GM18907 (cell line): ENCODE results near the gene INAVA.
A peak's percentile ranks its signal among the peaks of the same experiment; 100 is the strongest.

Source experiments
- ATAC-seq: cut with Tn5 transposase; IDR thresholded peaks from one replicate; pipeline ENCODE4 v1.9.1; 2021; ENCODE audit warnings: mild to moderate bottlenecking, moderate library complexity; ENCODE audit not compliant: unreplicated experiment

INAVA gene

DNA sequence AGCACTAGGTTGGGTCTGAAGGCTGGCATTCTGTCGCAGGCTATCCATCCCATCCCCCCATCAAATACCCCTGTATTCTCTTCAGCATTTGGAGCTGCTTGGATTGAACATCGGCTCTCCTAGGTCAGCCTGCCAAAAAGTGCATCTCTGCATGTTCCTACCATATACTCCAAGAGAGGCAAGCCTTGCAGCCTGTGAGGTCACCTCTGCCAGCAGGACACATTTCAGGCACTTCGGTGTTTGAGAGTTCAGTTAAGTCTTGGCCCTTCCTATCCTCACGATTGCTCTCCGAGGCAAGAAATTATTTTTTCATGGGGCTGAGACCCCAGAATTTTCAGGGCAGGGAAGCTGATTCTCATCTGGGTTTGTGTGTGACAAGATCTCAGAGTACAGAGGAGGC, 19.3 kb upstream of the INAVA start:
- no peak for ATAC-seq

DNA sequence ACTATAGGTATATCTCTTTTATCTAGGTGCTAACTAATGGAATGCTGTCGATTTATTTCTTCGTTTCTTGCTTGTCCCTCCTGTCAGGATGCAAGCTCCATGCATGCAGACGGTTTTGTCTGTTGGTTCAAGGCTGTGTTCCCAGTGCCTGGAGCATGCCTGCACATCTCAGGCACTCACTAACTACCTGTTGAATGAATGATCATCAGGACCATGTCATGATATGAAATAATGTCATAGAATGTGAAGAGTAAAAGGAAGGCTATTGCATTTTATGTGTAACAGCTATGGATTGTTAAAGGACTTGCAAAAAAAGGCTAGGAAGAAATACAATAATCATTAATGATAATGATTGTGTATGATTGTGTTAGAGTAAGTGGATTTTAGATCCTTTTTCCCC, 17.7 kb upstream of the INAVA start:
- ATAC-seq = no peak

DNA sequence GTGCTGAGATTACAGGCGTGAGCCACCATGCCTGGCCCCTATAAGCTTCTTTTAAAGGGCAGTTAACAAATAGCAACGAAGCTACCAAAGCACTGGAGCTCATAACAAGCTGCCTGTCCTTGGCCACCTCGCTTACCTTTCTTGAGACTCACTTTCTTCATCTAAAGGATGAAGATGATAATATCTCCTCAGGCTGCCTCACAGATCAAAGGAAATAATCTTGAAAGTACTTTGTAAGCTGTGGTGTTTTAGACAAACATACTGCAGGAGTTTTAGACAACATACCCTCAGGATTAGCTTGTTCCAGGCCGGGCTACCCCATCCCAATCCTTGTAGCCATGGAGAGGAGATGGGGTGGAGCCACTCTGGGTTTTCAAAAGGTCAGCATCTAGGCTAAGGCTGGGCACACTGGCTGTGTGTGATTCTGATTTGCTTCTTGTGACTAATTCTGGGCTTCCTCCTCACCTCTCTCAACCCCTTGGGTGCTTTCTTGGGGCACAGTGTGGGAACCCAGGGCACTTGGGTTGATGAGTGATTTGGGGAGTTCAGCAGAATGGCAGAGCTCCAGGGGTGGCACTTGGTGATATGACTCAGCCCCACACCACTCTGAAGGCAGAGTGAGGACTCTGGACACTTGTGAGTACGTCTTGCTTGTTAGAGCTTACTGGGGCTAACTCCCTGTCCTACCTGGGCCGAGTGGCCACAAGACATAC, 16.7 kb upstream of the INAVA start:
- peak; percentile 85 for ATAC-seq

DNA sequence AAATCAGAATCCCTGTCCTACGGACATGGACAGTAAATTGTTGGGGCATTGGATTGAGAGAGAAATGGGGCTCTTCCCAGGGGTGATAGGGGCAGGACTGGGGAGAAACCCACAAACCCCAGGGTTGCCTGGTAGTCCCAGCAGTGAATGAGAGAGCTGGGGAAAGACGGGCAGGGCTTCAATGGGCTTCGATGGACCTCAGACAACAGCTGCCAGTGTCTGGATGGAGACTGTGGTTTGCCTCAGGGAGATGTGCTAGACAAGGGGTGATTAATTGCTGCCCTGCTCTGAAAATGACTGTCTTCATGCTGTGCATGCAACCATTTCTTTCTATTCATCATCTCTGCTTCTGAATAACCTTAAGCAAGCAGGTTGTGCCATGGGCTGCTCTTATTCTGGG, 14.5 kb upstream of the INAVA start:
- ATAC-seq = peak; percentile 47

DNA sequence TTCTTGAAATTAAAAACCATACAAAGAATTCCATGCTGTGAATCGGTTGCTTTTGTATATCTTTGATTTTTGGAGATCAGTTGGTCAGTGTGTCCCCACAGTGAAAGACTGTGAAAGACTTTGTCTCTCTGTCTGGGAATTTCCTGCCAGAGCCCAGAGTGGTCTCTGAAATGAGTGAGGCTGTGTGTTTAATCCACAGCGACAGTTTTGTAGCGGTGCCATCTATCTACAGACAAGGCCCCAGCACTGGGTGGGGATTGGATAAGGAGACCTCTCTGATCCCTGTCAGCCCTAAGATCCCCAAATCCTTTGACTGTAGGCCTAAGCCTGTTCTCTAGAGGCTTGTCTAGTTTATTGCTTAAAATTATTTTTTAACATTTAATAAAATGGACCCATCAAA, 11.6 kb upstream of the INAVA start:
- ATAC-seq = no peak

DNA sequence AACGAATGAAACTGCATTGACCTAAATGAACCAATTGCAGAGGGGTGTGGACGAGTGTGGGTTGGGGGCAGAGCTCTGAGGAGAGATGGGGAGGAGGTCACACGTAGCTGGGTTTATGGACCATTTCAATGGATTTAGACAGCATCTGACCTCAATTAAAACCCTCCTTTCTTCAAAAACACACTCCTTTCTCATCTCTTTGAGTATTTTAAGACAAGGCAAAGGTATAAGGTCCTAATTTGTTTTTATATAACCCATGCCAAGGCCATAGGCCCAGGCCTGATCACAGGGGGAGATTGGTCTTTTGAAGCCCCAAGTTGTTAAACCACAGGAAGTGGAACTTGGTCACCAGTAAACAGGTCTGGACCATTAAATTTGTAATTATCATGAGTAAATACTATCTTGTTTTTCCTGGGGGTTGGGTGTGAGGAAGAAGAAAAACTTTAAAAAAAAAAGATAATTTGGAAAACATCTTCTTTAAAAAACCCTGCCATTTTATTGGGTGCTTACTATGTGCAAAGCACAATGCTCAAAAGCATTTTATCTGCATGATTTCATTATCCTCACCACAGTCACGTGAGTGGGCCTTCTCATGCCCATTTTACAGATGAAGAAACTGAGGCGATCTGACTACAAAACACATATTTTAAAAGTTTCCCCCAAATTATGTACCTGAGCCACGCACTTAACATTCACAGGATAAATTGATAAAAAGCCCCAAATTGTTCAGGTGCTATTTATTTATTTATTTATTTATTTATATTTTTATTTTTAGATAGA, 8.9 kb upstream of the INAVA start:
- no peak for ATAC-seq

DNA sequence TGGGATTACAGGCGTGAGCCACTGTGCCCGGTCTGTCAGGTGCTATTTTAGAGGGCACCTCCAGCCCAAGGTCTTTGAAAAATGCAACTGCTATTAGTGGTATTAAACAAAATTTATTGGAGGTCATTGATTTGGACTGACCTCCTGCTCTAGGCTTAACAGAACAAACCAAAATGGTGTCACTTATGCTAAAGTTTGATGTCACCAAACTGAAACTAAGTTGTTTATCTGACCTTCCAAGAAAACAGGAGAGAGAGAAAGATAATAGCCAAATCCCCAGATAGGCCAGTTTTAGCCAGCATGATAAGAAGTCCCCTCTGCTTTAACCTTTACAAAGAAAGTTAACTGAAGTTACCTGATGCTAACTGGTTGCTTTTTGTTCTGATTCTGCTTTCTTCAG, 8.1 kb upstream of the INAVA start:
- ATAC-seq = no peak

GRCh38 chr1:200887036-200887435, 7.7 kb upstream of the INAVA start:
- no peak for ATAC-seq

GRCh38 chr1:200887772-200888348, 6.8 kb upstream of the INAVA start:
- no peak for ATAC-seq

- ATAC-seq = peak; percentile 94
Measured at GRCh38 chr1:200888349-200888838, 6.3 kb upstream of the INAVA start.

DNA sequence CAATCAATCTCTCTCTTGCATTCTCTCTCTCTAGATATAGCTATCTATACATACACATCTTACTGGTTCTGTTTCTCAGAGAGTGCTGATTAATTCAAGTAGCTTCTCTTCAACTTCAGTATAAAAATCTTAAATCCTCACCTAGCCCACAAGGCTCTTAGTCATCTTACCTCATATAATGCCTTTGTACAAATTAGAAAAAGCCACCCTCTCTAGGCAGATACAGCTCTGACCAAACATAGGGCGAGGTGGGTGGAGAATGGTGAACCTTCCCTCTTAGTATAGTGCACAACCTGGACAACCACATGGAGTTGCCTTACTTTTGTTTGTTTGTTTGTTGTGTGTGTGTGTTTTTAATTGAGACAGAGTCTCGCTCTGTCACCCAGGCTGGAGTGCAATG, 5.1 kb upstream of the INAVA start:
- ATAC-seq = no peak

GRCh38 chr1:200890027-200890426, 4.7 kb upstream of the INAVA start:
- ATAC-seq = no peak

DNA sequence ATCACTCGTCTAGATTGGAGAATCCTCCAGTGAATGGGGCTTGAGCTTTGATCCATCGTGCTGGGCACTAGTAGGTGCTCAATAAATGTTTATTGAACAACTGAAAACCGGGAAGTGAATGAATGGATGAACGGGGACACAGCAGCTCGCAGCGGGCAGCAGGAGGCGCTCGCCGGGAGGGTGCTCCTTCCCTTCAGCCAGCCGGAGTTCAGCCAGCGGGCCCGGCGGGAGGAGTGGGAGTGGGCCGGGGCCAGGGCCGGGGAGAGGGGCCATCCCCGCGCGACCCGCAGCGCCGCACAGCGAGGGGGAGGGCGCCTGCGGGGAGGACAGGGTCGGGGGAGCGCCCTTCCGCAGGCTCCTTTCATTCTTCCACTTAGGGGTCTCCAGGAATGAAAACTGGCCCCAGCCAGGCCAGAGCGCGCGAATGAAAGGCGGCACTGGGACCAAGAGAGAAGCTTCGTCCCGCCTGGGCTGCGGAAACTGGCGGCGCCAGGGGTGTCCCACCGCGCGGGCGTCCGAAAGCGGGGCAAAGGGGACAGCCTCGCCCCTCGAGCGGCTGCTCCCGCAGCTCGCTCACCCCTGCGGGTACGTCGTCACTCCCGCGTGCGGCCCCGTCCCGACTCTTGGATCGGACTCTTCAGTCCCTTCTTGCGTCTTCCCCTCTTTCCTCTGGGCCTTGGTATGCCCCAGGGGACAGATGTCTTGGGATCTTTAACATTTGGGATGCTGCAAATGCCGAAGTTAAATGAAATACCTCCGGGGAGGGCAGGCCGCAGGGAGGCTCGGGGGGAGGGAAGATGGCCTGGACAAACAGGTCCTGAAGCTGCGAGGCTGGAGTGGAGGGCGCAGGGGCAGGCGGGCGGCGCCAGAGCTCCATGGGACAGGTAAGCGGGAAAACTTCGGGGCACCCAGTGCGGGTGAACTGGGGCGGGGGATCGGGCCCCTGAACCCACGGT, 3.6 kb upstream of the INAVA start:
- ATAC-seq = no peak

GRCh38 chr1:200891774-200892157, 2.9 kb upstream of the INAVA start:
- ATAC-seq = no peak

DNA sequence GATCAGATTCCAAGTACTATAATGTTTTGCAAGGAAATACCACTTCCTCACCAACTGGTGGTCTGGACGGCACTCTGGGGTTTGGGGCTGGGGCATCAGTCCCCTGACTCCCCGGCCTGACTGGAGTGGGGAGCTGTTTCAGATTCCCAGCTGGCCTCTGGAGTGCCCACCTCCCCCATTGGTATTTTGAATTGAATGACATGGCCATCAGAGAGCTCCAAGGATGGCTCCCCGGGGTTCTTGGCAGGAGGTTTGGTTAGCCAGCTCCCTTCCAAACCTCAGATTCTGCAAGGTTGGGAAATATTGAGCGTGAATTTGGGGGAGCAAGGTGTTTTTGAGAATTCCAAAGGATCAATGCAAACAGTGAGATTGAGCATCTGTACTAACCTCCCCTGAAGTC, 2.2 kb upstream of the INAVA start:
- ATAC-seq = no peak

DNA sequence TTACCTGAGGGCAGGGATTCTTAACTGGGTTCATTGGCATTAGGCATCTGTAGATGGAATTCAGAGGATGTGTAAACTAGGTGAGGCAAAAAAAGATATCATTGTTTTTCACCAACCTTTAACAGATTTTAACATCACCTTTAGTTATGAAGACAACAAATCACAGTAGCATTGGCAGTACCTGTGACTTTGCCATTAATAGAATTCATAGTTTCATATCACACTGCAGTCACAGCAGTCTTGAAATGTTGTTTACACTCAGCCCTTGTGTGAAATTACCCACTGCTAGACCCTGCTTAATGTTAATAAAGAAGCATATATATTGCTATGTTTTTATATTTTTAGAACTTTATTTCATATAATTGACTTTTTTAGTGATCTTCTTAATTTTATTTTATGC, 1.7 kb upstream of the INAVA start:
- no peak for ATAC-seq

- ATAC-seq = no peak
Measured at GRCh38 chr1:200893411-200893901, 1.2 kb upstream of the INAVA start.

DNA sequence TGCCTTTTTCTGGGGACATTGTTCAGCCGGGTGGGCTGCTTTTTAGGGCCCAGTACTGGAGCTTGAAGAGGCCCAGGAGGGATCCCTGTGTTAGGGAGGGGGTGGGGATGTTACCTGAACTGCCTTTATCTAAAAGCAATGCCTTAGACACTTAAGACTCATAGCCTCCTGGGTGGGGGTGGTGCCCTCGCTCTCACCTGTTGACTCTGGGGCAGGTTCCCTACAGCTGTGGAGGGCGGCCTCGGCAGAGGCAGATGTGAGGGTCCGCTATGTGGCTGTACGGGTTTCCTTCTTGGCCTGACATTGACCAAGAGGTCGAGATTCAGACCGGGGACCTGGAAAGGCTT, 716 bp downstream of the INAVA start:
- ATAC-seq = no peak

- ATAC-seq = peak; percentile 69
Measured at GRCh38 chr1:200895801-200896530, 1.3 kb downstream of the INAVA start.

- ATAC-seq = no peak
Measured at GRCh38 chr1:200896531-200897196, 2.0 kb downstream of the INAVA start.
